GM12801 (cell line): ENCODE results near the gene MAST4.

Experiments used
- TF ChIP-seq, protein P1 (sequence below): IDR thresholded peaks from one replicate; pipeline ENCODE4 v1.5.1; 2011; ENCODE audit warnings: control low read depth; ENCODE audit not compliant: insufficient read length; ENCODE audit errors: extremely low read depth

Gene MAST4

DNA sequence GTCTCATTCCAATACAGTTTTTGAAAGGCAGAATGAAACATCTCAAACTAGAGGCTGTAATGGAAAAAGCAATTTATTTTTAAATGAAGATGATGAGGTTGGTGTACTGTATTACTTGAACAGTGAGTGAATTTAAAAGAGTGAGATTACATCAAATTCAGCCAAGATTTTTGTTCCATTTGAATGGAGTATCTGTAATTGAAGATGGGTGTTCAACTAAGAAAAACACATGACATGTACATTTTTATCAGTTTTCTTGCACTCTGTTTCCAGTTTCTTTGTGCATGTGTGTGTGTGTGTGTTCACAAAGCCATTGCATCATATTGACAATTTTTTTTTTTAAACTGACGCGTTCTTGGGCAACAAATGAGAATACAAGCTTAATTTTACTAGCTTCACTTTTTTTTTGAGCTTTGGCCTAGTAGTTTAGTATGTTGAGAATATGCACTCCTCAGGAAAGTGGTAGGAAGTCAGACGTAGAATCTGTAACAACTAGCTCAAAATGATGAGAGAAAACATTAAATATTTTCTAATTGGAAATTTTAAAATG is 243.5 kb downstream of the MAST4 start:
- TF ChIP-seq, protein P1, sequence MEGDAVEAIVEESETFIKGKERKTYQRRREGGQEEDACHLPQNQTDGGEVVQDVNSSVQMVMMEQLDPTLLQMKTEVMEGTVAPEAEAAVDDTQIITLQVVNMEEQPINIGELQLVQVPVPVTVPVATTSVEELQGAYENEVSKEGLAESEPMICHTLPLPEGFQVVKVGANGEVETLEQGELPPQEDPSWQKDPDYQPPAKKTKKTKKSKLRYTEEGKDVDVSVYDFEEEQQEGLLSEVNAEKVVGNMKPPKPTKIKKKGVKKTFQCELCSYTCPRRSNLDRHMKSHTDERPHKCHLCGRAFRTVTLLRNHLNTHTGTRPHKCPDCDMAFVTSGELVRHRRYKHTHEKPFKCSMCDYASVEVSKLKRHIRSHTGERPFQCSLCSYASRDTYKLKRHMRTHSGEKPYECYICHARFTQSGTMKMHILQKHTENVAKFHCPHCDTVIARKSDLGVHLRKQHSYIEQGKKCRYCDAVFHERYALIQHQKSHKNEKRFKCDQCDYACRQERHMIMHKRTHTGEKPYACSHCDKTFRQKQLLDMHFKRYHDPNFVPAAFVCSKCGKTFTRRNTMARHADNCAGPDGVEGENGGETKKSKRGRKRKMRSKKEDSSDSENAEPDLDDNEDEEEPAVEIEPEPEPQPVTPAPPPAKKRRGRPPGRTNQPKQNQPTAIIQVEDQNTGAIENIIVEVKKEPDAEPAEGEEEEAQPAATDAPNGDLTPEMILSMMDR = no peak

DNA sequence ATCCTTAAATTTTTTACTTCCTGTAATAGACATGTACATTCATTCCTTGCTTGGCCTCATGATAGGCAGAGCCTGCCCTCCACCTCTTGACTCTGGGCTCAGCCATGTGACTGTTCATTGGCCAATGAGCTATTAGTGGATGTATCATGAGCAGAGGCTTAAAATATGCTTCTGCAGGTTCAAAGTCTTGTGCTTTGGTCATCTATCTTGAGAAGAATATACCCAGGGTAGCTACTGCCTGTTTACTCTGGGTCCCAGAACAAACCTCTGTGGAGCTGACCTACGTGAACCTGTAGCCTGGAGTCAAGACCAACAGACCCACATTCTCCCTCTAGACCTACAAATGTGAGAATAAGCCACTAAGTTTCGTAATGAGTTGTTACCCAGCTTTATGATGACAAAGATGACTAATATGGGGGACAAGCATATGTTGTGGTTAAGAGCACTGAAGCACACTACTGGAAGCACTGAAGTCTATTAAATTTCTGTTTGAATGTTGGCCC is 244.4 kb downstream of the MAST4 start:
- TF ChIP-seq, protein P1 = no peak

DNA sequence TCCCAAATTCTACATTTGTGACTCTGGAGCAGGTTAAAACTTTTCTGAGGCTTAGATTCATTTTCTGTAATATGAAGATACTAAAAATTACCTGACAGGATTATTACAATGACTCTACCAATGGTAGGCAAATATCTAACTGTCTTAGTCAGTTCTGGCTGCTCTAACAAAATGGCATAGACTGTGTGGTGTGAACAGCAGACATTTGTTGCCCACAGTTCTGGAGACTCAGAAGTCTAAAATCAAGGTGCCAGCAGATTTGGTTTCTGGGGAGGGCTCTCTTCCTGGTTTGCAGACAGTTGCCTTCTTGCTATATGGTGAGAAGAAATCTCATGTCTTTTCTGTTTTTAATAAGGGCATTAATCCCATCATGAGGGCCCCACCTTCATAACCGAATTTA is 245.1 kb downstream of the MAST4 start:
- TF ChIP-seq, protein P1 = no peak

DNA sequence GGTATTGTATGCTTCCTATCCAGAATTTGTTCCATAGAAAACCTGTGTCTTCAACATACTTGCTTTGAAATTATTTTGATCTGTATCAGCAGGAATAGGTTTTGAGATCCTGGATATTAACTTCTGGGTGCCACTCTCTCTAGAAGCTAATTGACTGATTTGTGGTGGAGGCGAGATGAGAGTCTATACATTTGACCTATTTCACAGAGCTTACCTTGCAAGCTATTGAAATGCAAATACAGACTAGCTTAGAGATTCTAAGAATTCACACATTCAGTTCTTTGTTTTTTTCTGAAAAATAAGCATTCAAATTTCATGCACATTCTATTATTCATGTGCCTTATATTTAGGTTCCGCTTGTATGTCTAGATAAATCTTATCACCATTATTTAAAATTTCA is 246.3 kb downstream of the MAST4 start:
- TF ChIP-seq, protein P1 = no peak

DNA sequence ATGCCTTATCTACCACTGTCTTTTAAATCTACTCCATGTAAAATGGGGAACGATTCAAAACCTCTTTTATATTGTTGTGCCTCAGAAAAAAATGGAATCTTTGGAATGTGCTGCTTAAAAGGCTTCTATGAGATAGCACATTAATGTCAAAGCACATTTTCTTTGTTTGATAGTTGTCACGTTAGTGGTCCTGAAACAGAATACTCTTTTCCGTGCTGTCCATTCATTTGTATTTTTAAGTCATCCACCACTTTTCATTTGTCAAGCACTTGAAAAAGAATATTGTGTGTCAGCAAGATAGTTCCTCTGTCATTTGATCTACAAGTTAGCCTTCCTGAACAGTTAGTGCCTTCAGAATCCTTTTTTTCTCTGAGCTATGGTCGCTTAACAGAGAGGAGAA is 246.9 kb downstream of the MAST4 start:
- TF ChIP-seq, protein P1 = no peak

DNA sequence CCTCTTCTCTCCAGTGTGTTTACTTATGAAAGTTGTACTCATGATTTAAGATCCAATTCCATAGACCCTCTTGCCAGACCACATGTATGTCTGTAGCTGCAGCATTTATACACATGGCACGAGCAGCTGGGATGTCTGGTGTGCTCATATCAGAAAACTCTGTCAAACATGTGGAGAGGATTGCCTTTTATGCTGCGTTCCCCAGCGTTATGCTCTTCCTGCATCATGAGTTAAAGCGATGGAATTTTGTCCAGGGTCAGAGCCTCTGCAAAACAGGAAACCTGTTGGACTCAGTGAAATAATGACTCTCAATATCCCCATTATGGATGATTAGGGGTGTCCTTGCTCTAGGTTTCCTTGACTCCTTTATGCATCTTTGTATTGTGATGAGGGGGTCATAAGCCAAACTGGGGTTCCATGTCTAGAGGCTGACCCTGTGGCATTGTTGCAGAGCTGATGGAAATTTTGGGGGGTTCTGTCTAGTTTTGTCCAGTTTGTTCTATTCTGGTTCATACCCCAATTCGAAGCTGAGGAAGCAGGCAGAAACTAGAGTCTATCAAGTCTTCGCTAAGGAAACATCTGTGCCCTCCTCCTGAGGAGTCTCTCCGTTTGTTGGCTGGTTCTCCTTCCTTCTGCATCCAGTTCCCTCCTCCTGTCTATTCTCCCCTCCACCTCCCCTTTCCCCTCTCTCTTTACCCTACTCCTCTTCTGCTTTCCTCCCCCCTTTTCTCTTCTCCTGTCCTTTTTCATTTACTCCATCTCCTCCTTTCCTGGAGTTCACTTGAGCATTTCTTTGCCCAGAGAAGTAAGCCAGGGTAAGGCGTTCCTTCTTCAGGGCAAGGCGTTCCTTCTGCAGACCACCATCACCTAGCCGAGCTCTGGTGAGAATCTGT is 252.8 kb downstream of the MAST4 start:
- TF ChIP-seq, protein P1 = no peak

DNA sequence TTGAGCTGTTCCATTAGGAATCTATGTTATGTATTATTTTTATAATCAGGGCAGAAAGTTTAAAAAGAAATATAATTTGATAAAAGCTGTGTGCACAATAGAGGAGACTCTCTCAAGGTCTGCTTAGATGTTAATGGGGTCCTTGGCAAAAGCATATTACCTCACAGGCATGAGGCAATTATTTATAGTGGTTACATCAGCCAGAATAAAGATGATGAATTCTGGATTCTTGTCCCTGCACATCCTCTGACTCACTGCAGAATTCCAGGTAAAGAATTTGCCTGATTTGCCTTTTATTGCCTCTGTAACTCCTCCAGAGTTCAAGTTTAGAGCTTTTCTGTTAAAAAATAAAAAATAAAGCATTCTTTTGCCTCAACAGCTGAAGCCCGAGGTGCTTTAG is 253.6 kb downstream of the MAST4 start:
- TF ChIP-seq, protein P1 = no peak
